PFSK-1 (cell line): Measurements from ENCODE around the gene ARHGAP18.

ENCODE experiments used
- FOXP2 ChIP-seq: optimal IDR thresholded peaks from 2 replicates; pipeline ENCODE3; 2011; ENCODE audit warnings: borderline replicate concordance, control low read depth, inconsistent platforms; ENCODE audit not compliant: insufficient read depth; ENCODE audit errors: extremely low read length, extremely low read depth
- POLR2AphosphoS5 ChIP-seq: IDR thresholded peaks from 2 replicates; pipeline ENCODE4 v1.6.1; 2012; ENCODE audit warnings: low read depth, mild to moderate bottlenecking, control low read depth, low read length, moderate library complexity
- SIN3A ChIP-seq: IDR thresholded peaks from 2 replicates; pipeline ENCODE4 v1.6.1; 2012; ENCODE audit warnings: mild to moderate bottlenecking, low read length, moderate library complexity, borderline replicate concordance; ENCODE audit not compliant: insufficient read depth
- TAF1 ChIP-seq: IDR thresholded peaks from 2 replicates; pipeline ENCODE4 v1.6.1; 2012; ENCODE audit warnings: low read length, control low read depth, borderline replicate concordance; ENCODE audit not compliant: insufficient read depth
- TF ChIP-seq, protein P1 (sequence below), 2 experiments: IDR thresholded peaks; 2 replicates each; pipeline versions ENCODE4 v1.6.1 to v1.8.0; 2011 to 2012; ENCODE audit warnings: low read depth in 2 of 2, low read length in 2 of 2, control low read depth in 1 of 2, inconsistent platforms in 1 of 2, mild to moderate bottlenecking in 1 of 2, moderate library complexity in 1 of 2; ENCODE audit not compliant: insufficient read depth in 1 of 2

The ARHGAP18 gene

DNA sequence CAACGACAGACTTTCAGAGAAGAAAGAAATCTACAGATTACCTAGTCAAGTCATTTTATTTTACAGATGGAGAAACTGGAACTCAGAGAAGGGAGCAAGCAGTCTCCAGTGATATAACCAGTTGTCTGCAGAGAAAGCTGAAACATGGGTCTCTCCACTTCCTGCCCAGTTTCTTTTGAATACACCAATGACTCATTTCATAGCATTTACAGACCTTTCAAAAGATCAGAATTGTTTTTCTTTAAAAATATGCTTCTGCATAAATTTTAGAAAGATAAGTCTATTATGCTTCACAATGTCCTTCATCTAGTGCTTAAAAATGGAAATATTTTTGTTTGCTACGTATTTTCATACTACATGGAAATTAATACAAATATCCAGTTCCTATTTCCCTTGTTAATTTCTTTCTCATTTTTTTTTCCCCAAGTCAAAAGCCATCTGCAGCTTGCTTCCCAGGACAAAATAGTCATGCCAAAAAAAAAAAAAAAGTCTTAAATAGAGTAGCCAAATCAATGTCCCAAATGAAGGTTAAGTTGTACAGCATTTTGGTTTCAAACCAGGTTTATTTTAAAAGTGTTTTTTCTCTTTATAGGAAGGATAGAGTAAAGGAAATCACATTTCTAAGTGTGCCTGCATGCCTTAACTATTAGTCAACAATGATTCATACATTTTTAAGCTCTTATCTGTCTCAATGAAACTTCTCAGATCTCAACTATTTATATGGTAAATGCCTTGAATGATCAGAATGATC lies 36.9 kb downstream of the ARHGAP18 start:
- TF ChIP-seq POLR2AphosphoS5 (no peak), FOXP2 (no peak), TAF1 (no peak), SIN3A (no peak)
- TF ChIP-seq, protein P1, sequence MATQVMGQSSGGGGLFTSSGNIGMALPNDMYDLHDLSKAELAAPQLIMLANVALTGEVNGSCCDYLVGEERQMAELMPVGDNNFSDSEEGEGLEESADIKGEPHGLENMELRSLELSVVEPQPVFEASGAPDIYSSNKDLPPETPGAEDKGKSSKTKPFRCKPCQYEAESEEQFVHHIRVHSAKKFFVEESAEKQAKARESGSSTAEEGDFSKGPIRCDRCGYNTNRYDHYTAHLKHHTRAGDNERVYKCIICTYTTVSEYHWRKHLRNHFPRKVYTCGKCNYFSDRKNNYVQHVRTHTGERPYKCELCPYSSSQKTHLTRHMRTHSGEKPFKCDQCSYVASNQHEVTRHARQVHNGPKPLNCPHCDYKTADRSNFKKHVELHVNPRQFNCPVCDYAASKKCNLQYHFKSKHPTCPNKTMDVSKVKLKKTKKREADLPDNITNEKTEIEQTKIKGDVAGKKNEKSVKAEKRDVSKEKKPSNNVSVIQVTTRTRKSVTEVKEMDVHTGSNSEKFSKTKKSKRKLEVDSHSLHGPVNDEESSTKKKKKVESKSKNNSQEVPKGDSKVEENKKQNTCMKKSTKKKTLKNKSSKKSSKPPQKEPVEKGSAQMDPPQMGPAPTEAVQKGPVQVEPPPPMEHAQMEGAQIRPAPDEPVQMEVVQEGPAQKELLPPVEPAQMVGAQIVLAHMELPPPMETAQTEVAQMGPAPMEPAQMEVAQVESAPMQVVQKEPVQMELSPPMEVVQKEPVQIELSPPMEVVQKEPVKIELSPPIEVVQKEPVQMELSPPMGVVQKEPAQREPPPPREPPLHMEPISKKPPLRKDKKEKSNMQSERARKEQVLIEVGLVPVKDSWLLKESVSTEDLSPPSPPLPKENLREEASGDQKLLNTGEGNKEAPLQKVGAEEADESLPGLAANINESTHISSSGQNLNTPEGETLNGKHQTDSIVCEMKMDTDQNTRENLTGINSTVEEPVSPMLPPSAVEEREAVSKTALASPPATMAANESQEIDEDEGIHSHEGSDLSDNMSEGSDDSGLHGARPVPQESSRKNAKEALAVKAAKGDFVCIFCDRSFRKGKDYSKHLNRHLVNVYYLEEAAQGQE (IDR thresholded peaks at IDR 0.05; ENCODE audit: insufficient read depth in 1 of 2, low read depth in 2 of 2, low read length in 2 of 2), result no peak

- TF ChIP-seq POLR2AphosphoS5 (no peak), TAF1 (no peak), FOXP2 (no peak), SIN3A (no peak)
- TF ChIP-seq, protein P1 (IDR thresholded peaks at IDR 0.05; ENCODE audit: insufficient read depth in 1 of 2, low read depth in 2 of 2, low read length in 2 of 2), result no peak
Observed at GRCh38 chr6:129672341-129672682, 37.7 kb downstream of the ARHGAP18 start.

GRCh38 chr6:129671442-129672340 lies 38.3 kb downstream of the ARHGAP18 start:
- TF ChIP-seq SIN3A (no peak), TAF1 (0 out of 2 replicates have a peak, but pooled peaks have one; percentile 7)

GRCh38 chr6:129670634-129671033 lies 39.3 kb downstream of the ARHGAP18 start:
- TF ChIP-seq SIN3A, result no peak
- TF ChIP-seq POLR2AphosphoS5, result no peak
- TF ChIP-seq FOXP2, result no peak
- TF ChIP-seq TAF1, result no peak
- TF ChIP-seq, protein P1 (IDR thresholded peaks at IDR 0.05; ENCODE audit: insufficient read depth in 1 of 2, low read depth in 2 of 2, low read length in 2 of 2), result no peak

DNA sequence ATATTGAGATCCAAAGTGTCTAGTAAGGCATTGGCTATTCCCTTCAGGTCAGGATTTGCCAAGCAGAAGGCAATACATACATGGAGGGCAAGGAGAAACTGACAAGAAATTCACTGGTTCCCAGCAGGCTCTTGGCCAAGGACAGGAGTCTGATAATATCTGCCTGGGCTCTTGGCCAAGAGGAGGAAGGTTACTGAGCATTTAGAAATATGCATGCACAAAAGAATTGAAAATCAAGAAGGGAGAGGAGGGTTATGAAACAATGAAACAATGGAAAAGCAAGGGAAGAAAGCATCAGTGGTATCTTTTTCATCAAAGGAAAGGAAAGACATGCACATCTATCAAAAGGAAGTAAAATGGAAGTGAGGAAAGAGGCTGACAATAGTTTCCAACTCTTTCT lies 42.4 kb downstream of the ARHGAP18 start:
- no peak for TF ChIP-seq FOXP2
- TF ChIP-seq, protein P1 (IDR thresholded peaks at IDR 0.05; ENCODE audit: insufficient read depth in 1 of 2, low read depth in 2 of 2, low read length in 2 of 2), result no peak; a peak in 1 of 4 replicates
- no peak for TF ChIP-seq SIN3A
- no peak for TF ChIP-seq TAF1
- no peak for TF ChIP-seq POLR2AphosphoS5
